Measurements from ENCODE around the gene METTL13. TPM values are rescaled to one million over a fixed set of nuclear protein-coding genes. Genes with fewer than 3 reads are reported as not detected.
"Not testable (repeated sequence)": the region's sequence is repeated elsewhere in the genome, so short reads cannot be mapped to it uniquely, and the experiment has no call there.

METTL13 gene
- total RNA-seq, 1 experiment from 2014 or later = 41.9 TPM

DNA sequence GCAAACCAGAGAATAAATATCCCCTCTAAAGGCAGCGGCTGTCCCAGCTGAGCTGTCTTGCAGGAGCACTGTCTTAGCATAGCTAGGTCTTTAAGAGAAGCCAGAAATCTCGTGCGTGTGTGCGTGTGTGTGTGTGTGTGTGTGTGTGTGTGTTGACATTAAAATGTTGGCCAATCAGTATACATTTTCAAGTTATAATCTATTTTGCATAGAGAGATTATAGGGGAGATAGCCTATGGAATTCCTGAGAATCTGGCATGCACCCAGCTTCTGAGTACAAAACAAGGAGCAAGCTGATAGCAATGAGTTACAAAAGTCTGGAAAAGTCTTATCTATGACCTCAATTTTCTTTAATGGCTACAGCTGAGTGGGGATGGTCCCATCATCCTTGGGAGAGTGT is 17.7 kb downstream of the METTL13 start:
- ChIA-PET CTCF (interaction anchor here (4.1 kb wide), 1 partner anchor 186 kb away, joined by 24 read pairs; no protein-coding TSS in a partner anchor), POLR2A (interaction anchor here (0.6 to 0.7 kb wide), 2 partner anchors 149 to 187 kb away, joined by 3 to 4 read pairs; no protein-coding TSS in a partner anchor)
- no peak for ATAC-seq
- in situ Hi-C loops (cut with HindIII; ENCODE audit: low pct_unique_long_range_greater_than_20kb, low sequenced_read_pairs) = no loop called here
- DNase-seq (ENCODE audit: low read depth, low spot score) = no peak
- no TSS peak for BruUV-seq (replicated peaks)
- Histone ChIP-seq H3K27ac (ENCODE audit: low read length) (no peak overlapping the region), H3K4me3 (ENCODE audit: low read depth in 2 of 2, low read length in 2 of 2) (no peak overlapping the region), H3K9me3 (ENCODE audit: control insufficient read depth, insufficient read depth, low read depth, low read length) (no peaks in the 10 kb centered on the region), H3K36me3 (ENCODE audit: control insufficient read depth, insufficient read depth, low read length) (peaks cover 10% of the 10 kb centered on the region), H3K27me3 (ENCODE audit: control insufficient read depth, insufficient read depth, low read length) (no peaks in the 10 kb centered on the region), H3K4me1 (ENCODE audit: control insufficient read depth, insufficient read depth, low read length) (no peaks in the 10 kb centered on the region)
- no peak for TF ChIP-seq POLR2AphosphoS5 (IDR thresholded peaks at IDR 0.05; ENCODE audit: low read depth, low read length)
- TF ChIP-seq, protein P1, sequence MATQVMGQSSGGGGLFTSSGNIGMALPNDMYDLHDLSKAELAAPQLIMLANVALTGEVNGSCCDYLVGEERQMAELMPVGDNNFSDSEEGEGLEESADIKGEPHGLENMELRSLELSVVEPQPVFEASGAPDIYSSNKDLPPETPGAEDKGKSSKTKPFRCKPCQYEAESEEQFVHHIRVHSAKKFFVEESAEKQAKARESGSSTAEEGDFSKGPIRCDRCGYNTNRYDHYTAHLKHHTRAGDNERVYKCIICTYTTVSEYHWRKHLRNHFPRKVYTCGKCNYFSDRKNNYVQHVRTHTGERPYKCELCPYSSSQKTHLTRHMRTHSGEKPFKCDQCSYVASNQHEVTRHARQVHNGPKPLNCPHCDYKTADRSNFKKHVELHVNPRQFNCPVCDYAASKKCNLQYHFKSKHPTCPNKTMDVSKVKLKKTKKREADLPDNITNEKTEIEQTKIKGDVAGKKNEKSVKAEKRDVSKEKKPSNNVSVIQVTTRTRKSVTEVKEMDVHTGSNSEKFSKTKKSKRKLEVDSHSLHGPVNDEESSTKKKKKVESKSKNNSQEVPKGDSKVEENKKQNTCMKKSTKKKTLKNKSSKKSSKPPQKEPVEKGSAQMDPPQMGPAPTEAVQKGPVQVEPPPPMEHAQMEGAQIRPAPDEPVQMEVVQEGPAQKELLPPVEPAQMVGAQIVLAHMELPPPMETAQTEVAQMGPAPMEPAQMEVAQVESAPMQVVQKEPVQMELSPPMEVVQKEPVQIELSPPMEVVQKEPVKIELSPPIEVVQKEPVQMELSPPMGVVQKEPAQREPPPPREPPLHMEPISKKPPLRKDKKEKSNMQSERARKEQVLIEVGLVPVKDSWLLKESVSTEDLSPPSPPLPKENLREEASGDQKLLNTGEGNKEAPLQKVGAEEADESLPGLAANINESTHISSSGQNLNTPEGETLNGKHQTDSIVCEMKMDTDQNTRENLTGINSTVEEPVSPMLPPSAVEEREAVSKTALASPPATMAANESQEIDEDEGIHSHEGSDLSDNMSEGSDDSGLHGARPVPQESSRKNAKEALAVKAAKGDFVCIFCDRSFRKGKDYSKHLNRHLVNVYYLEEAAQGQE (IDR thresholded peaks at IDR 0.05; ENCODE audit: insufficient read depth in 1 of 2, low read depth in 2 of 2, low read length in 1 of 2) = no peak
- intact Hi-C loops (cut with micrococcal nuclease; ENCODE audit: unreplicated experiment) = no loop called here

DNA sequence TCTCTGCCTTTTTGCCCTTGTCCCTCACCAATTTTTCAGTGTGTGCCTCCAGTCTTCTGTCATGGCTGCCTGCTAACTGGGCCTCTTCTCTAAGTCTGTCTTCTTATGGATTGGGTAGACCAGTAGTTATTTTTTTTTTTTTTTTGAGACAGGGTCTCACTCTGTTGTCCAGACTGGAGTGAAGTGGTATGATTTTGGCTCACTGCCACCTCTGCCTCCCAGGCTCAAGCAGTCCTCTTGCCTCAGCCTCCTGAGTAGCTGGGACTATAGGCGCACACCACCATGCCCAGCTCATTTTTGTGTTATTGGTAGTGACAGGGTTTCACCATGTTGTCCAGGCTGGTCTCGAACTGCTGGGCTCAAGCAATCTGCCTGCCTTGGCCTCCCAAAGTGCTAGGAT is 18.2 kb downstream of the METTL13 start:
- H3K36me3 ChIP-seq (ENCODE audit: control insufficient read depth, insufficient read depth, low read length); H3K27me3 ChIP-seq (ENCODE audit: control insufficient read depth, insufficient read depth, low read length); BruUV-seq (replicated peaks); intact Hi-C loops (cut with micrococcal nuclease; ENCODE audit: unreplicated experiment); ATAC-seq; in situ Hi-C loops (cut with HindIII; ENCODE audit: low pct_unique_long_range_greater_than_20kb, low sequenced_read_pairs); H3K27ac ChIP-seq (ENCODE audit: low read length); DNase-seq (ENCODE audit: low read depth, low spot score); H3K4me1 ChIP-seq (ENCODE audit: control insufficient read depth, insufficient read depth, low read length); H3K4me3 ChIP-seq (ENCODE audit: low read depth in 2 of 2, low read length in 2 of 2); H3K9me3 ChIP-seq (ENCODE audit: control insufficient read depth, insufficient read depth, low read depth, low read length): not testable (repeated sequence)
- ChIA-PET POLR2A (interaction anchor here (0.7 kb wide), 1 partner anchor 187 kb away, joined by 4 read pairs; no protein-coding TSS in a partner anchor), CTCF (interaction anchor here (1.6 to 4.1 kb wide), 3 partner anchors 182 to 203 kb away, joined by 5 to 24 read pairs (median 5); no protein-coding TSS in a partner anchor)

DNA sequence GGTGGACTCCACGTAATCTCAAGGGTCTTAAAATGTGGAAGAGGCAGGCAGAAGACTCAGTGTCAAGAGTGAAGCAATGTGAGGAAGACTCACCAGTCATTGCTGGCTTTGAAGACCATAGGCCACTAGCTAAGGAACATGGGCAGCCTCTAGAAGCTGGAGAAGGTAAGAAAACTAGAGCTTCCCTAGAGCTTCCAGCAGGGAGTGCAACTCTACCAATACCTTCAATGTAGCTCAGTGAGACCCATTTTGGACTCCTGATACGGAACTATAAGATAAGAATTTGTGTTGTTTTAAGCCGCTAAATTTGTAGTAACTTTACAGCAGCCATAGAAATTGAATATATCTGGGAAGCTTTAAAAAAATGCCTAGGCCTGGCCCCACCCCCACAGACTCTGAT is 18.9 kb downstream of the METTL13 start:
- no peak overlapping the region for H3K27ac ChIP-seq (ENCODE audit: low read length)
- in situ Hi-C loops (cut with HindIII; ENCODE audit: low pct_unique_long_range_greater_than_20kb, low sequenced_read_pairs) = no loop called here
- no TSS peak for BruUV-seq (replicated peaks)
- no peaks in the 10 kb centered on the region for H3K27me3 ChIP-seq (ENCODE audit: control insufficient read depth, insufficient read depth, low read length)
- intact Hi-C loops (cut with micrococcal nuclease; ENCODE audit: unreplicated experiment) = no loop called here
- ChIA-PET POLR2A (no interaction called here), CTCF (interaction anchor here (0.8 to 4.1 kb wide), 4 partner anchors 182 to 599 kb away, joined by 3 to 24 read pairs (median 5); no protein-coding TSS in a partner anchor)
- no peak for TF ChIP-seq TCF7L2 (IDR thresholded peaks at IDR 0.05; ENCODE audit: low read depth, low read length)
- TF ChIP-seq, protein P2, sequence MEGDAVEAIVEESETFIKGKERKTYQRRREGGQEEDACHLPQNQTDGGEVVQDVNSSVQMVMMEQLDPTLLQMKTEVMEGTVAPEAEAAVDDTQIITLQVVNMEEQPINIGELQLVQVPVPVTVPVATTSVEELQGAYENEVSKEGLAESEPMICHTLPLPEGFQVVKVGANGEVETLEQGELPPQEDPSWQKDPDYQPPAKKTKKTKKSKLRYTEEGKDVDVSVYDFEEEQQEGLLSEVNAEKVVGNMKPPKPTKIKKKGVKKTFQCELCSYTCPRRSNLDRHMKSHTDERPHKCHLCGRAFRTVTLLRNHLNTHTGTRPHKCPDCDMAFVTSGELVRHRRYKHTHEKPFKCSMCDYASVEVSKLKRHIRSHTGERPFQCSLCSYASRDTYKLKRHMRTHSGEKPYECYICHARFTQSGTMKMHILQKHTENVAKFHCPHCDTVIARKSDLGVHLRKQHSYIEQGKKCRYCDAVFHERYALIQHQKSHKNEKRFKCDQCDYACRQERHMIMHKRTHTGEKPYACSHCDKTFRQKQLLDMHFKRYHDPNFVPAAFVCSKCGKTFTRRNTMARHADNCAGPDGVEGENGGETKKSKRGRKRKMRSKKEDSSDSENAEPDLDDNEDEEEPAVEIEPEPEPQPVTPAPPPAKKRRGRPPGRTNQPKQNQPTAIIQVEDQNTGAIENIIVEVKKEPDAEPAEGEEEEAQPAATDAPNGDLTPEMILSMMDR (IDR thresholded peaks at IDR 0.05) = peak; percentile 12; the same call in 1 of the 2 replicates
- ATAC-seq (peak; percentile 75), DNase-seq (ENCODE audit: low read depth, low spot score) (no peak)
- no peak overlapping the region for H3K4me3 ChIP-seq (ENCODE audit: low read depth in 2 of 2, low read length in 2 of 2)
- H3K36me3 ChIP-seq (ENCODE audit: control insufficient read depth, insufficient read depth, low read length) = peaks cover 5% of the 10 kb centered on the region; the same call in 1 of the 2 replicates
- no peaks in the 10 kb centered on the region for H3K4me1 ChIP-seq (ENCODE audit: control insufficient read depth, insufficient read depth, low read length)
- no peaks in the 10 kb centered on the region for H3K9me3 ChIP-seq (ENCODE audit: control insufficient read depth, insufficient read depth, low read depth, low read length)

Measured in Panc1 (cell line).